Measurements from ENCODE around the gene DEXI. TPM values are rescaled to one million over a fixed set of nuclear protein-coding genes. Genes with fewer than 3 reads are reported as not detected.

The DEXI gene
- total RNA-seq, 2 experiments from 2014 or later = 24.8 to 25.3 TPM

DNA sequence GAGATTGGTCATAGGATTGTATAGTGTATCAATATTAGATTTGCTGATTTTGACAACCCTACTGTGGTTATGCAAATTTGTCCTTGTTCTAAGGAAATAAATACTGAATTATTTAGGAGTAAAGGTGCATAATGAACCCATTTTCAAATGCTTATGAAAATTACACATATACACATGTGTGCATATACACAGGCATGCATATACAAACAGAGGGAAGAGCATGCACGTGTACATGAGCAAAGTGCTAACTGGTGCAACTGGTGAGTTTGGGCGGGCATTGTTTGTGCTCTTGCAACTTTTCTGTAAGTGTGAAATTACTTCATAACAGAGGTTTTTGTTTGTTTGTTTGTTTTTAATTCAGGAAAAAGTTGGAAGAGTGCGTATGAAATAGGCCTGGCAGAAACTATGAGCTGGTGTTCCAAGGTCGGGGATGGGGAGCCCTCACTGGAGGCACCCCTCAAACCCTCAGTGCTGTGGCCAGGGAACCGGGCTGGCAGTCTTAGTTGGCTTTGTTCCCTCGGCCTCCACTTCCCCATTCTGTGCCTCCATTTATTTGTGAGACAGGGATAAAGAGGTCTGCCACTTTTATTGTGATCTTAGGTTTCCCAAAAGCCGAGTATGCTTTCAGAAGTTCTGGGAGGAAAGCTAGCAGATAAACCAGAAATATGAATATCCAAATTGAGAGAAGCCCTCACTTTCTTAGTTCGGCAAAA, 5.8 kb downstream of the DEXI start:
- H3K4me3 Mint-ChIP-seq = no peak overlapping the region
- ChIA-PET POLR2A (interaction anchor here (0.9 to 1.0 kb wide), 2 partner anchors 11 to 18 kb away, joined by 3 read pairs; no protein-coding TSS in a partner anchor), CTCF (interaction anchor here (0.9 to 6.8 kb wide), 5 partner anchors 15 to 199 kb away, joined by 3 to 40 read pairs (median 3); no protein-coding TSS in a partner anchor)
- intact Hi-C loops (cut with micrococcal nuclease) = no loop called here
- no peaks in the 10 kb centered on the region for H3K27me3 Mint-ChIP-seq
- no peak for DNase-seq
- H3K36me3 Mint-ChIP-seq (ENCODE audit: low read depth) = peaks cover 48% of the 10 kb centered on the region
- no peaks in the 10 kb centered on the region for H3K9me3 Mint-ChIP-seq
- TF ChIP-seq, protein P1, sequence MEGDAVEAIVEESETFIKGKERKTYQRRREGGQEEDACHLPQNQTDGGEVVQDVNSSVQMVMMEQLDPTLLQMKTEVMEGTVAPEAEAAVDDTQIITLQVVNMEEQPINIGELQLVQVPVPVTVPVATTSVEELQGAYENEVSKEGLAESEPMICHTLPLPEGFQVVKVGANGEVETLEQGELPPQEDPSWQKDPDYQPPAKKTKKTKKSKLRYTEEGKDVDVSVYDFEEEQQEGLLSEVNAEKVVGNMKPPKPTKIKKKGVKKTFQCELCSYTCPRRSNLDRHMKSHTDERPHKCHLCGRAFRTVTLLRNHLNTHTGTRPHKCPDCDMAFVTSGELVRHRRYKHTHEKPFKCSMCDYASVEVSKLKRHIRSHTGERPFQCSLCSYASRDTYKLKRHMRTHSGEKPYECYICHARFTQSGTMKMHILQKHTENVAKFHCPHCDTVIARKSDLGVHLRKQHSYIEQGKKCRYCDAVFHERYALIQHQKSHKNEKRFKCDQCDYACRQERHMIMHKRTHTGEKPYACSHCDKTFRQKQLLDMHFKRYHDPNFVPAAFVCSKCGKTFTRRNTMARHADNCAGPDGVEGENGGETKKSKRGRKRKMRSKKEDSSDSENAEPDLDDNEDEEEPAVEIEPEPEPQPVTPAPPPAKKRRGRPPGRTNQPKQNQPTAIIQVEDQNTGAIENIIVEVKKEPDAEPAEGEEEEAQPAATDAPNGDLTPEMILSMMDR (IDR thresholded peaks at IDR 0.05) = no peak
- ATAC-seq = no peak
- no peak overlapping the region for H3K27ac Mint-ChIP-seq
- H3K4me1 Mint-ChIP-seq (ENCODE audit: low read depth) = peaks cover 73% of the 10 kb centered on the region

DNA sequence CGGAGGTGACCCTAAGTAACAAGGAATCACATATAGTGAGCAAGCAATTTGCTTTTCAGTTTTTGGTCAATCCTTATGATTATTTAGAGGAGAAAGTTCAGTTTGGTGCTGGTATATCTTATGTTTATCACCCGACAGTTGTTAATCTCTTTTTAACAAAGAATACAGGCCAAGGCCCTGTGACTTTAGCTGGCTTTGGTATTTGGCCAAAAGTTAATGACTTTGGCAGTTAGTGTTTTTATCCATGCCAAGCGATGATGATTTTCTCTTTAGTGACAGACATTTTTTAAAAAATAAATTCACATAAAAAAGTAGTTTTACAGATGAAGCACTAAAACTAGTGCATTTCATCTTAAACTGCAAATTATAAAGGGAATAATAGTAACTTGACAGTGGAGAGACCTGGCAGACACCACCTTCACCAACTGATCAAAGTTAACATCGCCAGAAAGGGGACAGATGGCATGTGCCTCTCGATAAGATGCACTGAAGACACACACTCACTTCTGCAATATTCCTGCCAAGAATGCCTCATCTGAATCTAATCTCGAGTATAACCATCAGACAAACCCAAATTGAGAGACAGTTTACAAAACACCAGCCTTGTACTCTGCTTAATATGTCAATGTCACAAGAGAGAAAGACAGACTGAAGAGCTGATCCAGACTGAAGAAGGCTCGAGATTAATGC, 6.9 kb downstream of the DEXI start:
- Mint-ChIP-seq H3K27me3 (no peaks in the 10 kb centered on the region), H3K27ac (no peak overlapping the region), H3K4me3 (no peak overlapping the region), H3K36me3 (ENCODE audit: low read depth) (peaks cover 42% of the 10 kb centered on the region), H3K9me3 (no peaks in the 10 kb centered on the region), H3K4me1 (ENCODE audit: low read depth) (peaks cover 71% of the 10 kb centered on the region)
- ChIA-PET POLR2A (interaction anchor here (0.6 kb wide), 2 partner anchors 195 to 829 kb away, joined by 3 read pairs; no protein-coding TSS in a partner anchor), CTCF (interaction anchor here (1.3 to 6.8 kb wide), 2 partner anchors 17 to 421 kb away, joined by 3 to 40 read pairs; no protein-coding TSS in a partner anchor)
- ATAC-seq (no peak), DNase-seq (no peak)
- TF ChIP-seq, protein P1 (IDR thresholded peaks at IDR 0.05) = no peak
- intact Hi-C loops (cut with micrococcal nuclease) = no loop called here

DNA sequence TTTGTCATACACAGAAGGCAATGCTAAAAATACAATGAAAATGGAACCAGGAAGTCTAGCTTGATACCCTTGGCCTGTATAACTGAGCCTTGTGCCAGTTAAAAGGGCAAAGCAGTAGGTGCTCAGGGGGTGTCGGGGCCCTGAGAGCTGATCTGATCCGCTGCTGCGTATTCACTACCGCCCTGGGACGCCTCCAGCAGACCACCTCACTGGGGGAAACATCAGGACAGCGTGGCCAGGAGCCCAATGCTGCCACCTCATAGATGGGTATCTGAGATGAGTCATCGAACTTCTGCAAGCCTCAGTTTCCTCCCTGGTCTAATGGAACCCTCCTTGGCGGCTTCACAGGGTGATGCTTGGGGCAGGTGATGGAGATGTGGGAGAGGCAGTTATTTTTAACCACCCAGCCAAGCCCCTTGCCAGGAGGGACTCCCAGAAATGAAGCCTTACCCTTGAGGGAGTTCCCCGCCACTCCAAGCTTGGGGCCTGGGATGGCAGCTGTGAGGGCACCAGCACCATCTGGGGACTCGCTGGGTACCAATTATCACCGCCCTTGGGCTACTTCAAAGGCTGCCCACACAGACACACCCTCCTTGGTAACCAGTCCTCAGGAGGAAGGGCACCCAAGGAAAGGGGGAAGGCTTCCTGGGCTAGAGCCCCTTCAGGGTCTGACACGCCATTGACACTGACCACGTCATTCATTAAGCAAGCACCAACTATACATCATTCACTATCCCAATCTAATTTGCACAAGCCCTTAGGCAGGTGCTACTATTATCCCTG, 7.8 kb downstream of the DEXI start:
- ChIA-PET POLR2A (interaction anchor here (0.6 to 1.0 kb wide), 2 partner anchors 16 to 194 kb away, joined by 3 read pairs; no protein-coding TSS in a partner anchor), CTCF (interaction anchor here (0.6 to 1.3 kb wide), 2 partner anchors 420 to 432 kb away, joined by 3 read pairs; no protein-coding TSS in a partner anchor)
- DNase-seq (no peak), ATAC-seq (no peak)
- Mint-ChIP-seq H3K9me3 (no peaks in the 10 kb centered on the region), H3K4me3 (no peak overlapping the region), H3K4me1 (ENCODE audit: low read depth) (peaks cover 67% of the 10 kb centered on the region), H3K27me3 (no peaks in the 10 kb centered on the region), H3K27ac (no peak overlapping the region), H3K36me3 (ENCODE audit: low read depth) (peaks cover 37% of the 10 kb centered on the region)
- intact Hi-C loops (cut with micrococcal nuclease) = no loop called here
- TF ChIP-seq, protein P1 (IDR thresholded peaks at IDR 0.05) = no peak

DNA sequence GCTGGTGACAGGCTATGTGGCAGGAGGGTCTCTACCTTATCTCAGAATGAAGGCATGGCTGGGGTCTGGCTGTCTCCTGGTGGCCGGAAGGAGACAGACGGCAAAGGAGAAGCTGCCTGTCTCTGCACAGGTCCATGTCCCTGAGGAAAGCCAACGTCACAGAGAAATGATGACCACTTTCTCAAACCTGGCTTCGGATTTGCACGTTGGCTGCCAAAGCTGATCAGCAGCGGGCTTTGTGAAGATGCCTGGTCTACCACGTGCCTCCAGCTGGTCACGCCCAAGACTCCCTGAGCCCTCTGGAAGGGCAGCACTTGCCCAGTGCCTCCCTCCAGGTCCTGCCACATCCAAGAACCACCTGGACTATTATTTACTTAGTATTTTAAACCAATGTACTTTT, 8.4 kb downstream of the DEXI start:
- DNase-seq = no peak
- TF ChIP-seq, protein P1 (IDR thresholded peaks at IDR 0.05) = no peak
- no peak for ATAC-seq
- Mint-ChIP-seq H3K27ac (no peak overlapping the region), H3K4me3 (no peak overlapping the region), H3K9me3 (no peaks in the 10 kb centered on the region), H3K4me1 (ENCODE audit: low read depth) (peaks cover 60% of the 10 kb centered on the region), H3K27me3 (no peaks in the 10 kb centered on the region), H3K36me3 (ENCODE audit: low read depth) (peaks cover 31% of the 10 kb centered on the region)
- POLR2A ChIA-PET = interaction anchor here (1.0 kb wide), 1 partner anchor 15 kb away, joined by 3 read pairs; no protein-coding TSS in a partner anchor
- CTCF ChIA-PET = interaction anchor here (0.6 to 1.3 kb wide), 2 partner anchors 419 to 432 kb away, joined by 3 read pairs; no protein-coding TSS in a partner anchor
- intact Hi-C loops (cut with micrococcal nuclease) = no loop called here

Data from activated CD8-positive, alpha-beta T cell treated with anti-CD3 and anti-CD28 coated beads for 36 hours (primary cell).